GDM1 (cell line): ENCODE results near the gene RPS5.
"Not testable (repeated sequence)": the region's sequence is repeated elsewhere in the genome, so short reads cannot be mapped to it uniquely, and the experiment has no call there.

Experiments used
- DNase-seq: peaks from one replicate; lab custom pipeline; 2025; lab: John Stamatoyannopoulos, UW

The RPS5 gene

DNA sequence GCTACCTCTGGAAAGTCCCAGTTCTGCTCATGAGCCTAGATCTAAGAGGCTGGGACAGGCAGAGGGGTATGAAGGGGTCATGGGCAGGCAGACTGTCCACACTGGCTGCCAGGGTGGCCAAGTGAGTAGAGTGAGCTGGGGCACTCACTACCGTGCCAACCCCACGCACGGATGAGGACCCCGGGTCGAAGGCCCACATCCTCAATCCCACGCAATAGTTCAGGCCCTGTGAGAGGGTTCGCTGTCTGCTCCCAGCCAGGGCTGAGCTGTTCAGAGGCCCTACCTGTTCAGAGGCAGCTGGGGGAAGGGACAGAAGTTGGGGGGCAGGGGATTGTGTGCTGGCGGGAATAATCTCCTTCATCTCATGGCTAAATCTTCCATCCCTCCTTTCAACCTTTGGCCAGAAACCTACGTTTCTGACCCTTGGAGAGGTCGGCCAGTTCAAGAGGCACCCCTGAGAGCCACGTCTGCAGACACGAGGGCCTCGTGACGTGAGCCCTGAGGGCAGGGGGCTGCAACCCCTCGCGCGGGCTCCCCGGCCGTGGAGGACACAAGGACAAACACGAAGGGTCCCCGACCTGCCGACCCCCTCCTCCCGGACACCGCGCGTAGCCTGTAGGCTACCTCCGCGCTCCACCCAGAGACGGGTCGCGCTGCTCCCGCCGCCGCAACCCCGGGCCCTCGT lies 1.0 kb upstream of the RPS5 start:
- no peak for DNase-seq

DNA sequence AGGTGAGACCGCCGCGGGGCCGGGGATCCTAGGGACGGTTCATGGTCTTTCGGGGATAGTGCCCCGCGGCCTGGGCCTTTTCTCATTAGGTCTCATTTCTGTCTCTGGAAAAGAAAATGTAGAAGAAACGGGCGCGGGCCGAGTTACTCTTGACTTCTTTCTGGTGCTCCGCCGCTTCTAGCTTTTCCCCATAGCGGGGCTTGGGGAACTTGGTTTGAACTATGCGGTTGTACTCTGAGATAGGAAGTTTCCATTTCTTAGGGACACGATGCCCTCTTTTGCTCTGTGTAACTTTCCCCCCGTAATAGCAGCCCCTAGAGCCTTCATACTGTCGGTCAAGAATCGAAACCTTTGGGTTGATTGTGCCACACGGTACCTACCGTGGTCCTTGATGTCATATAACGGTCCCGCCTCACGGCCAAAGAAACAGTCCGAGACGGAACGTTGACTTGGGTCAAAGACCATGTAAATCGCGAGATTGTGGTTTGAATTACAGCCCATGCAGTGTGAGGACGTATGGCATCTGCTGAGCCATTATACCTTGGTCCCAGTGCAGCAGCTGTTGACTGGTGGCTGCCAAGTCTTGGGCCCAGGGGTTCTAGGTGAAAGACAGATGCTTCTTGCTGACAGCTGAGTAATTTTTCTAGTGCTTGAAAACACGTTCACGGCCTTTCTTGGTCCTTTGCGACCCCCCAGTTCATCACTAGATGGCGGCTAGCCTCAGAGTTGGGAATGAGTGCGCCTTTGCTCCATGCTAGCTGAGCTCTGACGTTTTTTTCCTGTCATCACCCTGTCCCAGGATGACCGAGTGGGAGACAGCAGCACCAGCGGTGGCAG lies 487 bp downstream of the RPS5 start:
- no peak for DNase-seq

DNA sequence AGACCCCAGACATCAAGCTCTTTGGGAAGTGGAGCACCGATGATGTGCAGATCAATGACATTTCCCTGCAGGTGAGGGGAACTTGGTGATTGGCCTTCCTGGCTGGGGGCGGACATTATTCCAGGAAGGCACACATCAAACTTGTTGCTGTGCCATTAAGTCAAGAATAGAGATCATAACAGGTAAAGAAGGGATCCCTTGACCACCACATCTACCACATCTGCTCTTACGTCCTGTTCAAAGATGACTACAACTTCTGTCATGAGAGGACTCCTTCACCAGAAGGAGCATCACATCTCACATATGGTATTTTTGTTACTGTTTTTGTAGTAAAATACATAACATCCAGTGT lies 1.1 kb downstream of the RPS5 start:
- no peak for DNase-seq

DNA sequence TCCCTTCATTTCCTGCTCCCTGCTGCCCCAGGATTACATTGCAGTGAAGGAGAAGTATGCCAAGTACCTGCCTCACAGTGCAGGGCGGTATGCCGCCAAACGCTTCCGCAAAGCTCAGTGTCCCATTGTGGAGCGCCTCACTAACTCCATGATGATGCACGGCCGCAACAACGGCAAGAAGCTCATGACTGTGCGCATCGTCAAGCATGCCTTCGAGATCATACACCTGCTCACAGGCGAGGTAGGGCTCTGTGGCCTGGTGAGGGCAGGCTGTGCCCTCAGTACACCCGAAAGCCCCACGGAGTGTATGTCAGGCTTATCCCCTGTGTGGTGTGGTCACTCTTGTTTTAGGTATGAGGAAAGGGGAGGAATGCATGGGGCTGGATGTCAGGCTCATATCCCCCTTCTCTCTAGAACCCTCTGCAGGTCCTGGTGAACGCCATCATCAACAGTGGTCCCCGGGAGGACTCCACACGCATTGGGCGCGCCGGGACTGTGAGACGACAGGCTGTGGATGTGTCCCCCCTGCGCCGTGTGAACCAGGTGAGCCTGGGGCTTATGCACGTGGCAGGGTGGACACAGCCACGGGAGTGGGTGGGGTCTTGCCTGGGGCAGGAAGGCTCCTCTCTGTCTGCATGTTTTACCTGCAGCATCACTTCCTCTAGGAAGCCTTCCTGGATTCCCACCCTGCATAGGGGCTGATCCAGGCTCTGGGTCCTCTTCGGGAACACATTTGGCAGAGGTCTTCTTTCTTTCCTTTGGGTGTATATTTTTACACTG lies 6.1 kb downstream of the RPS5 start:
- no peak for DNase-seq

DNA sequence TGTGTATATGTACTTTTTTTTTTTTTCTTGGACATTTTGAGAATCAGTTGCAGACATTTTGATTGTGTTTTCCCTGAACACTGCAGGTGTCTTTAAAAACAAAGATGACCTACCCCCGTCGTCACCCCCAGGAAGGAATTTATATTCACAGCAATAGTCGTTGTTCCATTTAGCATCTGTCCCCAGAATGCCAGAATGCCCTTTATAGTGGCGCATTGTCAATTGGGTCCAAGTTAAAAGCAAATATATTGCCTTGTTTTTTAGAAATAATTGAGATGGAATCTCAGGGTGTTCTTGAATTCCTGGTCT lies 6.6 kb downstream of the RPS5 start:
- no peak for DNase-seq

DNA sequence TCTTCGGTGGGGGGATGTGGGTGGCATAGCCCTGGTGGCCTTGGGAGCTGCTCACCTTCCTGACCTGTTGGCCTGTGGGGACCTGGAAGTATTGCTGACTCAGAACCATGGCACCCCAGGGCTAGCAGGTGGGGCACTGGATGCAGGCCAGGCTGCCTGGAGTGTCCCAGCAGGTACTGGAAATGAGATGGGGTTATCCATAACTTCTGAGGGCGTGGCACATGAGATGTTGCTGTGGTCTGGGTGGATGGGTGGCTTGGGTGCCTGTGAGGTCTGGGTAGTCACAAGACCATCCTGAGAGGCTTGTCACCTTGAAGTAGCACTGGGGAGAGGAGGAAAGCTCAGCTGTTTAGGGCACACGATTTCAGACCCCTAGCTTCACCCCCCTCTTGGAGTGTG lies 7.8 kb downstream of the RPS5 start:
- DNase-seq: no peak

DNA sequence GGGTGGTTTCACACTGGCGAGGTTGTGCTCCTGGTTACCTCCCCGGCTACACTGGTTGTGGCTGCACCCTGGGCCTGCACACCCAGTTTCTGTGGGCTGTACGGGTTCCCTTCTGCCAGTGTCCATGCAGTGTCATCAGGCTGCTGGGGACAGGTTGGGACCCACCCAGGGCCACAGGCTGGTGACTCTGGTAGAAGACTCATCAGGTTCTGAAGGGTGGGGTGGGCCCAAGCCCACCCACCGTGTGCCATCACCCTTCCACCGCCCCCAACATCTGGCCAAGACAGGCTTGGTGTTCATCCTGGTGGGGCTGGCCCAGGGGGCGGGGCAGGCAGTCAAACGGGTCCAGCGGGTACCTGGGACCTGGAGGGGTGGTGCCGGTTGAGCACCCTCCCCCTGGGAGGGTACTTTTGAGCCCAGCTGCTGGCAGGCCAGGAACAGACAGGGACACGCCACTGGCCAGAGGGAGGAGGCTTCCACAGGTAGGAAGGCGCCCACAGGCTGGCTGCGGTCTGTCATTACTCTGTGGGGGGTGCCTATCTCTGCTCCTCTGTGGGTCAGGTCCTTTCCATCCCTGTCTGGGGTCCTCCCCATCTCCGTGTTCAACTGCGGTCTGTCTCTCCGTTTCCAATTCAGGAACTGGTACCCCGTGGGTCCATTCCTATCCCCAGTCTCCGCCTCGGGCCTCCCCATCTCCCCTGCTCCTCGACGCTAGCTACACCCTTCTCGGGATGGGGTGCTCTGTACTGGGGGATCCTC lies 8.3 kb downstream of the RPS5 start, which contains the start of gene RNF225:
Gene RNF225, plus strand, starts transcription at position 437 of the 759 bp plus-strand sequence. CDS start 434 bp downstream, outside the sequence.
- DNase-seq: no peak

DNA sequence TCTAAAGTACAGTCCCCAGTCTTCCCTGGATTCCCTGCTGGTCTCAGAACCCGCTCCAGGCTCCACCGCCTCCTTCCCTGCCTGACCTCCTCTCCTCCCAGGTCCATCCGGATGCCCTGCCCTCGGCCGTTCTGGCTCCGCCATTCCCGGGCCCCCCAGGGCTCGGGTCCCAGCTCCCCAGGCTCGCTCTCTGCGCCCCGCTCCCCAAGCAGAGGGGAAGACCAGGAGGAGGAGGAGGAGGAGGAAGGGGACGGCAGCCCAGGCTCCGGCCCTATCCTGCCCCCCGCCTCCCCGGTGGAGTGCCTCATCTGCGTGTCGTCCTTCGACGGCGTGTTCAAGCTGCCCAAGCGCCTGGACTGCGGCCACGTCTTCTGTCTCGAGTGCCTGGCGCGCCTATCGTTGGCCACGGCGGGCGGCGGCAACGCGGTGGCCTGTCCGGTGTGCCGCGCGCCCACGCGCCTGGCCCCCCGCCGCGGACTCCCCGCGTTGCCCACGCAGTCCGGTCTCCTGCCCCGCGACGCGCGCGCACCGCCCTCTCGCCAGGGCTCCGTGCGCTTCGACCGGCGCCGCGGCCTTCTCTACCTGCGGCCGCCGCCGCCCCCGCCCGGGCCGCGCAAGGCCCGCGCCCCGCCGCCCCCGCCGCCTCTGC lies 9.0 kb downstream of the RPS5 start:
- DNase-seq: no peak

DNA sequence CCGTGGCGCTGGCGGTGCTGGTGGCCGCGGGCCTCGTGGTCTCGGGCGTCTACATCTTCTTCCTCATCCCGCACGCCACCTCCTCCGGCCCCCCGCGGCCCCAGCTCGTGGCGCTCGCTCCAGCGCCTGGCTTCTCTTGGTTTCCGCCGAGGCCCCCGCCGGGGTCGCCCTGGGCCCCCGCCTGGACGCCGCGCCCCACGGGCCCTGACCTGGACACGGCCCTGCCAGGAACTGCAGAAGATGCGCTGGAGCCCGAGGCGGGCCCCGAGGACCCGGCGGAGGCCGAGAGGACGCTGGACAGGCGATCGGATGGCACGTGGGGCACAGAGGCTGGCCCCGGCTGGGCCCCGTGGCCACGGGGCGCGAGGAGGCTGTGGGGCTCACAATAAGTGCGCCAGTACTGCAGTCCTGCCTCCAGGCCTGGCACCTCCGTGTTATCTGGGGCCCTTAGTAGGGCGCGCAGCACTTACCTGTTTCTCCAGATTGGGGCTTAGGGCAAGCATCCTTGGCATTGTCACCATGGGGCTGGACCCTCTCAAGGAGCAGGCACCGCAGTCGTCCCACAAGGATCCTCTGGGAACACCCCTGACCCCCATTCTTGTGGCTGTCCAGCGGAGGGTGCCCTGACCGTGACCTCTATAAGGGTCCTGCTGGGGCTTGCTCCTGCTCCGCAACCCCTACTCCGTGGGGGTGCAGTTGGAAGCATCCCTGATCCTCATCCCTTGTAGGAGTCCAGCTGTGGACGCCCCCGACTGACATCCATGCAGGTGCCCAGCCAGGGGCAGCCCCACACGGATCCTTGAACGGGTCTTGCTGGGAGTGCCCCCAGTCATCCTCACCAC lies 9.8 kb downstream of the RPS5 start:
- no peak for DNase-seq

DNA sequence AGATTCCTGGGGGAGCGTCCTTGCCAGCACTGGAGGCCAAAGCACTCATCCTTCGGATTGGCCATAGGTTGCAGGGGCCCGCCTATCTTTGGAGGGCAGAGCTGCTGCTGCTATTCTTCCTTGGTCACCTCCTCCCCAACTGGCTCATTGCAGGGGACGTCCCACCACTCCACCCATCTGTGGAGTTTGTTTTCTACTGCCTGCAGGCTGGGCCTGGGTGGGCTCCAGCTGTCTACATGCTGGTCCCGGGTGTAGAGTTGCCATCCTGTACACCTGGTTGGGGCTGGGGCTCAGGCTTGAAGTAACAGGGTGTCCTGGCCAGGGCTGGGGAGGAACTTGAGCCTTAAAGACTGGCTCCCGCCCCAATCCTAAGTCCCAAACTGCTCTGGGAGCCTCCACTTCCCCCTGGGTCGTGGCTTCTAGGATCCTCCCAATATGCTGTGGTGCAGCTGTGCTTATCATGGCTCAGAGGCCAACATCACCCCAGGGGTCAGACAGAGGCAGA lies 10.5 kb downstream of the RPS5 start:
- DNase-seq: no peak

DNA sequence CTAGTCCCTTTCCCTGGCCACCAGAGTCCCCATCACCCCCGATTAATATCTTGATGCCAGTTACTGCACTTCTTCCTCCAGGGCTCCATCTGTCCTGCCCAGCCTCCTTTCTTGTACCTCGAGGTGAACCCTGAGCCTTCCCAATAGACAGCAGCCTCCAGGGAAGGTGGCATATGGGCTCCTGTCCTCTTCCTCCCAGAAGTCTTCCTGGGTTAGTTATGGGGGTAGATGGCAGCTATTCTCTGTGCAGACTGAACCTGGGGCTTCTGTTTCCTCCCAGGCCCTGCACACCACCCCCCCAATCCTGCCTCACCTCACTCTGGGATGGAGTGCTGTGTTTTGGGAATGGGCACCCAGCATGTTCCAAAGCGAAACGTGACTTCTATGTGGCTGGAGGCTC lies 11.0 kb downstream of the RPS5 start:
- no peak for DNase-seq

DNA sequence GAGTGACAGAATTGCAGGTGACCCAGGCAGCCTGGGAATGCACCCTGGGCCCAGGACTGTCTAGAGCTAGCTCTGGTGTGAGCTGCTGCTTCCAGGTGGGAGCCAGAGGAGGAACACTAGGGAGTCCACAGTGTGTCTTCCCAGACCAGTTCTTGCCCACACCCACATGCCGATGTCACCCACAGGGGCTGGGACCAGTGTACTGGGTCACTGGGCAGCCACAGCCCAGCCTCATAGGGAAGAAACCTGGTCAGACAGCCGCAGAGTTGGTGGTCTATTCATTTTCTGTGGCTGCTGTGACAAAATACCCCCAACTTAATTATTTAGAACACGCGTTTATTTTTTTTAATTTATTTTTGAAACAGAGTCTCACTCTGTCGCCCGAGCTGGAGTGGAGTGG lies 11.5 kb downstream of the RPS5 start:
- DNase-seq: no peak

DNA sequence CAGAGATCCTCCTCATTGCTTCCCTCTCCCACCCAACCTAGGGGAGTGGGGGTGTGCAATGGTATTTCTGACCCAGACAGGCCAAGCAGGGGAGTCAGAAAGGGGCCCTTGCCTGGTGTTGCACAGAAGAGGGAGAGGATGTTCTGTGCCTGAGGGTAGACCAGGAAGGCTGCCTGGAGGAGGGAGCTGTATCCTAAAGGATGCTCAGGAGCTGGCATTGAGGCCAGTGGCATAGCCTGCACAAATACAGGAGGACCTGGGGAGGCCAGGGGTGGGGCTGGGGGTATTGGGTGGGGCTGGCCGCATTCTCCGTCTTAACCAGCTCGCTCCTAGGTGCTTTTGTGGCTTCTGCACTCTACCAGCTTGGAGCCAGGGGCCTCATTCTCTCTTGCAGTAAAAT lies 12.8 kb downstream of the RPS5 start:
- no peak for DNase-seq

DNA sequence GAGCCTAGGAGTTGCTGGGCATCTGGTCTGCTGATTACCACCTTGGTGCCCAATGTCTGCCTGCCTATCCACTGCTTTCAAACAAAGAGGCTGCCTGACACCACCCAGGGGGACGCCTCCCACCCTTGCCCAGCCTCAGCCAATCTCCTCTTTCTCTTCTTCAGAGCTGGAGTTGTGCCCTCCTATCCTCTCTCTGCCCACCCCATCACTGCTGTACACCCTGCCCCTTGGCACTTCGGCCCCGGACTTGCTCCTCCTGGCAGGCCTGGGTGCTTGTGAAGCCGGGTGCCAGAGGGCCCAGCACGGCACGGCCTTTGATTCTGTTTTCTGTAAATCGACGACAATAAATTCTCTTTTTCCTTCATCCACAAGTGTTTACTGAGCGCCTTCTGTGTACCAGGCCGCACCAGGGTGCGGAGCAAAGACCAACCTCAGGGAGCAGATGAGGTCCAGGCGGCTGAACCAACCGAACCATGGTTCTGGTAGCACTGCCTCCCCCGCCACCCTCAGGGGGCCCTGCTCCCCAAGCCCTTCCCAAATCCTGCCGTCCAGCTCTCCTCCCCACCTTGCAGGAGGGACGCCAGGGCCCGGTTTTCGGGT lies 13.3 kb downstream of the RPS5 start:
- DNase-seq: no peak

DNA sequence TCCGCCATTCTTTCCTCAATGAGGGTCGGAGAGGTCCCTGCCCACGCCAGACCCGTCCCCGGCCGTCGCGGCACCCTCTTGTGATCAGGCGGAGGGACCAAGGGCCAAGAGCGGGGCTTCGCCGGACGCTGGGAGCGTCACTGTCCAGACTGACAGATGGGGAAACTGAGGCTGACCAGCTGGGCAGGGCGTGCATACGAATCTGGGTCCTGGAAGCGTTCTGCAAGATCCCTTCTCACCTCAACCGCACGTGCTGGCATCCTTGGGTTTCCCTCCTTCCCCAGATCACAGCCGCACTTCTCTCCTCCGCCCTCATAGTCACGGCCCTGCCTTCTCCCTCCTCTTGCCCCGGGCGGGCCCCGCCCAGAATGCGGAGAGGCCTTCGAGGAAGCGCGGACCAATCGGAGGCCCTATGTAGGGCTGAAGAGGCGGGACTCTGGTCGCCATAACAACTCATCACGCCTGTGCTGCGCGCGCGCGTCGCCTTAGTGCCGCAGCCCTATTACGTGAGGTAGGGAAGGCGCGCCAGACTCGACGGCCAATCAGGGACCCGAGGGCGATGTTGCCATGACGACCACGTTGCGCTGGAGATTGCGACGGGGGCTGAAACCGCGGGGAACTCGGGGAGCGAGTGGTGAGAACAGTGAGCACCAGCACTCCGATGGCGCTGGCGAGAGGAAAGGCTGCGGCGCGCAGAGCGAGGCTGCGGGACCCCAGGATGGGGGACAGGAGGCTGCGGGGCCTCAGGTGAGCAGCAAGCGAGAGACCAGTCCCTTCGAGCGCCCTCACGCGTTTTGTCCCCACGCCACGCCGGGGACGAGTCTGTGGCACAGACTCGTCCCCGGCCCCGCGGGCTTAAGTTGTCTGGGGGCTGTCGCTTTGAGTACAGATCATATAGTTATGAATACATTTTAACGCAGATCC lies 14.1 kb downstream of the RPS5 start:
- peak; percentile 99 for DNase-seq

DNA sequence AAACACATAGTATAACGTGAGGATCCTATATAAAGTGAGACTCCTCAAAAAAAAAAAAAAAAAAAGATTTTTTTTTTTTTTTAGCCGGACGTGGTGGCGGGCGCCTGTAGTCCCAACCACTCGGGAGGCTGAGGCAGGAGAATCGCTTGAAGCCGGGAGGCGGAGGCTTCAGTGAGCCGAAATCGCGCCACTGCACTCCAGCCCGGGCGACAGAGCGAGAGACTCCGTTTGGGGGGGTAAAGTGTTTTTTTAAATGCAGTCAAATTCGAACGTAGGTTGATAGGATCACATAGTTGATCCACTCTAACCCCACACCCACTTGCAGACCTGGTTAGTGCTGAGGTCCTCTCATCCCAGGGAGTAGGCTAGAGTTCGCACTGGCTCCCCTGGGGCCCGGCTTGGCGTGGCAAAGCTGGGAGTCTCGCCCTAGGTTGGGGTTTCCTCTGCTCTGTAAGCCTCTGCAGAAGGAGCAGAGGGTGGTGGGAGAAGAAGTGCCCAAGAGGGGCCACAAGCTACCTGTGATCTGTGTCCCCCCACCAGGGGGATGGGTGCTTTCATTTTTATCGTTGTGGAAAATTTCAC lies 14.9 kb downstream of the RPS5 start:
- DNase-seq: no peak

DNA sequence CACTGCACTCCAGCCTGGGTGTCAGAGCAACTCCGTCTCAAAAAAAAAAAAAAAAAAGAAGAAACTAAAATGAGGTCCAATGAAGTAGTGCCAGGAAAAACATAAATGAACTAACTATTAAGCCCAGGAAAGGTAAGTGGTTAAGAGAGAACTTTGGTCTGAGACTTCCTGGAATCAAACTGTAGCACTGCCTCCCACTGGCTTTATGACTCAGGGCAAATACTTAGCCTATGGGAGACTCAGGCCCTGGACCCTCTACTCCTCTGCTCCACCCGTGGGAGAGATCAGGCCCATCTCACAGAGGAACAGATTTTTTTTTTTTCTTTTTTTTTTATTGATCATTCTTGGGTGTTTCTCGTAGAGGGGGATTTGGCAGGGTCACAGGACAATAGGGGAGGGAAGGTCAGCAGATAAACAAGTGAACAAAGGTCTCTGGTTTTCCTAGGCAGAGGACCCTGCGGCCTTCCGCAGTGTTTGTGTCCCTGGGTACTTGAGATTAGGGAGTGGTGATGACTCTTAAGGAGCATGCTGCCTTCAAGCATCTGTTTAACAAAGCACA lies 16.9 kb downstream of the RPS5 start:
- DNase-seq: not testable (repeated sequence)
